GM19438 (cell line): ENCODE results near the gene PDZD8.
"Not testable (repeated sequence)": the region's sequence is repeated elsewhere in the genome, so short reads cannot be mapped to it uniquely, and the experiment has no call there.

ENCODE experiments used
- ATAC-seq: cut with Tn5 transposase; IDR thresholded peaks from one replicate; pipeline ENCODE4 v1.9.1; 2021; ENCODE audit warnings: low read depth; ENCODE audit not compliant: unreplicated experiment

Gene PDZD8

DNA sequence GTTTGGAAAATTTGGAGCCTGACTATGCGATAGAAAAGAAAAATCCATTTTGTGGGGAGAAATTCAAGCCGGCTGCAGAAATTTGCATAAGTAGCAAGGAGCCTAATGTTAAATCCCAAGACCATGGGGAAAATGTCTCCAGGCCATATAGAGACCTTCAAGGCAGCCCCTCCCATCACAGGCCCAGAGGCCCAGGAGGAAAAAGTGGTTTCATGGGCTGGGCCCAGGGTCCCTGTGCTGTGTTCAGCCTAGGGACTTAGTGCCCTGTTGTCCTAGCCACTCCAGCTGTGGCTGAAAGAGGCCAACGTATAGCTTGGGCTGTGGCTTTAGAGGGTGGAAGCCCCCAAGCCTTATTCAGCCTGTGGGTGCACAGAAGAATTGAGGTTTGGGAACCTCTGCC, 71.8 kb downstream of the PDZD8 start:
- not testable (repeated sequence) for ATAC-seq

DNA sequence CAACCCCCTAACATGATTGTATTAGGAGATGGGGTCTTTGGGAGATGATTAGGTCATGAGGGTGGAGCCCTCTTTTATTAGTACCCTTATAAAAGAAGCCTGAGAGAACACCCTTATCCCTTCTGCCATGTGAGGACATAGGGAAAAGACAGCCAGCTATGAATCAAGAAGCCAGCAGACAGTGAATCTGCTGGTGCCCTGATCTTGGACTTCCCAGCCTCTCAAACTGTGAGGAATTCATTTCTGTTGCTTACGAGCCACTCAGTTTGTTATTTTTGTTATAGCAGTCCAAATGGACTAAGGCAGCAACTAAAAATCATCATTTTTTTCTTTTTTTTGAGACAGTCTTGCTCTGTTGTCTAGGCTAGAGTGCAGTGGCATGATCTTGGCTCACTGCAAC, 74.6 kb downstream of the PDZD8 start:
- no peak for ATAC-seq

DNA sequence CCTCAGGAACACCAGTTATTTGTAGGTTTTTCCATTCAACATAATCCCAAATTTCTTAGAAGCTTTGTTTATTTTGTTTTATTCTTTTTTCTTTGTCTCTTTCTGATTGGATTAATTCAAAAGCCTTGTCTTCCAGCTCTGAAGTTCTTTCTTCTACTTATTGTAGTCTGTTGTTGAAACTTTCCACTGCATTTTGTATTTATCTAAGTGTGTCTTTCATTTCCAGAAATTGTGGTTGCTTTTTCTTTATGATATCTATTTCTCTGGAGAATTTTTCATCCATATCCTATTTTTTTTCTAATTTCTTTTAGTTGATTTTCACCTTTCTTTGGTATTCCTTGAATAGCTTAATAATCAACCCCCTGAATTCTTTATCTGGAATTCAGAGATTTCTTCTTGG, 75.8 kb downstream of the PDZD8 start:
- no peak for ATAC-seq

DNA sequence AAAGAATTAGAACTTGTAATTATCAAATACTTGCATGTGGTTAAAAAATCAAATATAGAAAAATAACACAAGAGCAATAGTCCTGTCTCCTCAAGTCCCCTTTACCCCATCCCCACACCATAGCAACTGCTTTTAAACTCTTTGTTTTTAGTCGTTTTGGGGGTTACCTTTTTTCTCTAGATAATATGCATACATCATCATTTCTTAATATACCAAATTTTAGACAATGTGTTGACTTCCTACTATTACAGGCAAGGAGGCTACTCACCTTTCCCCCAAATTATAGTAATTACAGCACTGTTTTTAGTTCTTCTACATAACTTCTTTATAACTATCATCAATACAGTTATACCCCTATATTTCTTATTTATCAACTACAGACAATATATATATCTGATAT, 77.0 kb downstream of the PDZD8 start:
- no peak for ATAC-seq

DNA sequence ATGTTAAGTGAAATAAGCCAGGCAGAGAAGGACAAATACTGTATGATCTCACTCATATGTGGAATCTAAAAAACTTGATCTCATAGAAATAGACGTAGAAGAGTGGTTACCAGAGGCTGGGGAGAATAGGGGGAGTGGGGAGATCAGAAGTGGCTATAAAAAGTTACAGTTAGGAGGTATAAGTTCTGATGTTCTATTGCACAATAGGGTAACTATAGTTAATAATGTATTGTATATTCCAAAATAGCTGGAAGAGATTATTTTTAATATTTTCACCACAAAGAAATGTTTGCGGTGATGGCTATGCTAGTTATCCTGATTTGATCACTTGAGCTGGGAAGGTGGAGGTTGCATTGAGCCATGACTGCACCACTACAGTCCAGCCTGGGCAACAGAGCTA, 80.5 kb downstream of the PDZD8 start:
- no peak for ATAC-seq

DNA sequence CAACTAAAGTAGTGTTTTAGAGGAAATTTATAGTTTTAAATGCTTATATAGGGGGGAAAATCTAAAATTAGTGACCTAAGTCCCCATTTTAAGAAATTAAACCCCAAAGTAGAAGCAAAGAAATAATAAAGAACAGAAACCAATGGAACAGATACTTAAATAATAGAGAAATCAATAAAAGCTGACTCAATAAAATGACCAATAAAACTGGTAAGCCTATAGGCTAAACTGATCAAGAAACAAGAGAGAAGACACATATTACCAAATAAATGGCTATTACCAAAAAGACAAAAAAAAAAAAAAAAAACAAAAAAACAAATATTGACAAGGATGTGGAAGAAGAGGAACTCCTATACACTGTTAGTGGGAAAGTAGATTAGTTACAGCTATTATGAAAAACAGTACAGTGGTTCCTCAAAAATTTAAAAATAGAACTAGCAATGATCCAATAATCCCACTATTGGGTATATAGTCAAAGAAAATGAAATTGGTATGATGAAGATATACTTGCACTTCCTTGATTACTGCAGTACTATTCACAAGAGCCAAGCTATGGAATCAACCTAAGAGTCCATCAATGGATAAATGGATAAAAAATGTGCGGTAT, 81.1 kb downstream of the PDZD8 start:
- ATAC-seq: no peak

DNA sequence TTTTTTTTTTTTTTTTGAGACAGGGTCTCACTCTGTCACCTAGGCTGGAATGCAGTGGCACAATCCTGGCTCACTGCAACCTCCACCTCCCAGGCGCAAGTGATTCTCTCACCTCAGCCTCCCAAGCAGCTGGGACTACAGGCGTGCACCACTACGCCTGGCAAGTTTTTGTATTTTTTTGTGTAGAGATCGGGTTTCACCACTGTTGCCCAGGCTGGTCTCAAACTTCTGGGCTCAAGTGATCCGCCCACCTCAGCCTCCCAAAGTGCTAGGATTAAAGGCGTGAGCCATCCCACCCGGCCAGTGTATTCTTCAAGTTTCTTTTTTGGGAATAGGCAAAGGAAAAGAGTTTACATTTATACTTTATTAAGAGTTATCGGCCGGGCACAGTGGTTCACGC, 84.4 kb downstream of the PDZD8 start:
- ATAC-seq: not testable (repeated sequence)

DNA sequence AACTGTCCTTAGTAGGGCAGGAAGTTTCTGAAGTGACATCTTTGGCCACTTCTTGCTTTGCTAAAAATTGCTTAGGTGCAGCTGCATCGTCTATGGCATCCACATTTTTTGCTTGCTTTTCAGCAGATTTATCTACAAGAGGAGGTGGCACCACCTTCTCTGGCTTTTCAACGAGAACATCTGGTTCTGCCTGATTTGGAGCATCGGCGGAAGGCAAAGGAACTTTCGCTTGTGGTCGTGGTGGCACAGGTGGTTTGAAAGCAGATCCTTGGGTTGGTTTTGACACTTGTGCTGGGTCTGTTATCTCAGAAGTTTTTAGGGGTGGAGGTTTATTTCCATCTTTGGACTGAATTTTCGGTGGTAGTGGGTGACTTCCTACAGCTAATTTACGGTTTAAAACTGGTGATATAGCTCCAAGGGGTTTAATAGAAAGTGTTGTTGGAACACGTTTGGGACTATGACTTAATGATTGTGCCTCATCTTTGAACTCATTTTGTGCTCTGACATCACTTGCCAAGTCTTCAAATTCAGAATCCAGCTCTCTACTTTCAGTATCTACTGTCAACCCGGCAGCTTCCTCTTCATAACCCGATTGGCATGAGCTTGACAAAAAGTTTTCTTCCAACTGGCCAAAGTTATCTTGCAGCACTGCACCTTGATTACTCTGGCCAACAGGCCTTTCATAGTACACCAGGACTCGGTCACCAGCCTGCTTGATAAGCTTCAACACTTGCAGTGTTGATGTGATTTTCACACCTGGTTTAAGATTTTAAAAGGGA, 90.3 kb downstream of the PDZD8 start:
- no peak for ATAC-seq

DNA sequence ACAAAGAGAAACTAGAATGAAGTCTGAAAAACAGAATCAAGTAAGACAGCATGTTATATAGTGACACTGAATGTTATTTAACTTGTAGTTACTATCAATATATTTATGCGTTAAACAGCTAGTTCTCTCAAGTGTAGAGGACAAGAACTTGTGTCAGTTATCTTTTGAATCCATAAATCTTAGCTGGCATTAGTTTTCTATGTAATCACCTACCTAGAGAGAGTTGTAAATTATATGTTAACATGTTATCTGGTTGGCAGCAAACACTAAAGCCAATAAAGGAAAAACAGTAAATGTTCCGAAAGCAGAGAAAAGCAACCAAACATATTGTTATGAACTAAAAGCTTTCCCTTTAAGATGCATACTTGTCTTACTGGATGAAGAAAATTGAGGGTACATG, 97.6 kb downstream of the PDZD8 start:
- no peak for ATAC-seq

DNA sequence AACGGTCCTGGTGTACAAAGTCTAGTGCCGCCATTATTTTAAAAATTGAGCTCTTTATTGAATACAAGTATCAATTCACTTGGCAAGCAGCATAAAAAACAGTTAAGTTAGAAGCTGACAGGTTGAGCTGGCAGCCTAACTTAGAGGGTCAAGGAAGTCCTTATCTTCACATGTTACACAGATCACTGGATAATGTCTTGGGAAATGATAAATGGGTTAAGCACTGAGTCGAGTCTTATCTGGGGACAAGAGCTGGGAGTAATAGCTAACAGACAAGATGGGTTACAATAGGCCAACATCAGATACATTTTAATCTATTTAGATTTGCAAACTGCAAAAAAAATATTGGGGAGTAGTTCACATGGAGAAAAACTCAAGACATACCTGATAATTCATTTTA, 100.1 kb downstream of the PDZD8 start:
- ATAC-seq: no peak

DNA sequence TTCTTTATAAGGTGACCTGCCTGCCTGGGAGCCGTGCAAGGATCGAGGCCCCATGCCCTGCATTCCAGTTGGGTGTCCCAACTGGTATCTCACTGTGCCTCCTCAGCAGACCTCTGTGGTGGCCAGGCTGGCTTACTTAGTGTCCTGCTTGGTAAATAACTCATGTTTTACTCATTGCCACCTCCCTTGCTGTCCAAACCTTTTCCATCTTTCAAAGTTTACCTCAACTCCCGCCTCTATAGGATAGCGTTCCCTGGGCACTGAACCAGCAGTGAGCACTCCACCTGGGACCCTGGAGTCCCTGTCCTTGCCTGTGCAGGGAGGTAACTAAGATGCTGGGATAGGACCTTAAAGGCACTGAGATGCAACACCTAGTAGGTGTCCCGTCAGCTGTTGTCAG, 100.7 kb downstream of the PDZD8 start:
- ATAC-seq: no peak

DNA sequence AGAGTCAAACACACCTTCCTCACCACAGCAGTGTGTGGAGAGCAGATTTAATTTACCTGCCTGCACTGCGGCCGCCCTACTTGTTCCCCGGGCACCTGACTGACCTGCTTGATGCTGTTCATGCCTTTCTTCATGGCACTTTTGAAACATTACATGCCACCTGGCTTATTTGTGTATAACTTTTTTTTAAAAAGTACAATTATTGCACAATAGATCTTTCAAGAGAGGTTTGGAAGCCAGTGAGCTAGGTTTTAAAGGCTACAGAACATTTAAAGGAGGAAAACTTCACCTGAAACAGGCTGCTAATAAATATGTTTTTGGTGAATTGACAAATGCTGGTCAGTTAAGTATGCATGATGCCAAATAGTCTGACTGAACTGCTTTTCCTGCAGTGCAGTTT, 101.3 kb downstream of the PDZD8 start:
- ATAC-seq: no peak

DNA sequence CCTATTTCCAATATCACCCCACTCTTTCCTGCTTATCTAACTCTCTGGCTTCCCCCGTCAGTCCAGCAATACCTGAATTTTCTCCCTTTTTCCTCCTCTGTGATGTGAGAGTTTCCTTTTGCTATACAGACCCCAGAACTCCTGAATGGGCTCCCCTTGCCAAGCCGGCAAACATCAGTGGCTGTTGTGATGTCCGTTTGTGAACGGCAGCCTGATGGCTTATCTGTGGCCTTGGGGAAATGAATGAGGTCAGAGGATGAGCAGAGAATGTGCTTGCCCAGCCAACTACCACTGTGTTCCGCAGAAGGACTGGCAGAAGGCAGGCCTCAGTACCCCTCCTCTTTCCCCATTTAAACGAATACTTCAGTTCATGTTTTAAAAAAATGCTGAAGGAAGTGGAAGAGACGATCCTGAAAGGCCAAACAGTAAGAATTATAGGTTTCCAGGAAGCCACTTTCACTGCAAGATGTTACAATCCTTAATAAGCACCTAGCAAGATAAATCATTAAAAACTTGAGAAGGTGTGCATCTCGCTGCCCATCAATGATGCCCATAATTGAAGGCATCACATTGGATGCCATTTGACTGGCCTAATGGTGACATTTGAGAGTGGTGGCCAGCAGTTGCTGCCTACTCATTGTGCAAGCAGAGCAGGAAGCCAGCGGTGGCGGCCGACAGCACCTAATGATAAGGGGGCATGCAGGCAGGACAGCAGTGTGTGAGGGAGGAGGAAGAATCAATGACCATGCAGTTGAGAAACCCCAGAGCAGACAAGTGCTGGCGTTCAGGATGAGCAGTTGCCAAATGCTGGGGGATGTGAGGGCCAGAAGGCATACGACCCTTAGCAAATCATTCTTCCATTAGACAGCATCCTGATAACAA, 102.8 kb downstream of the PDZD8 start:
- no peak for ATAC-seq

DNA sequence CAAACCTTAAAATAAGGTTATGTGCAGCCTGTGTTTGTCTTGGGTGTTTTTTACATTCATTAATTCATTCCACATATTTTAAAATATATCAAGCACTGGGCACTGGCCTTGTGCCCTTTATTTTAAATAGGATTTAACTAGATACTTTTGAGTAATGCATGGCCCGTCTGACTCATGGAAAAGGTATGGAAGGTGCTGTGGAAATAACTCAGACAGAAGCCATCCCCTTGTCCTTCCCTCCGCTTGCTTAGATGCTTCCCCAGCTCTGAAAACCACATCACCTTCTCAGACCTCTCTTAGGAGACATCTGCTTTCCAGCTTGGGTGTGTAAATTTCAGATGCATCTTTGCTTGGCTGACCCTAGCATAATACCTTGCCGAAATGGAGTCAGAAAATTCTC, 103.8 kb downstream of the PDZD8 start:
- ATAC-seq: no peak

DNA sequence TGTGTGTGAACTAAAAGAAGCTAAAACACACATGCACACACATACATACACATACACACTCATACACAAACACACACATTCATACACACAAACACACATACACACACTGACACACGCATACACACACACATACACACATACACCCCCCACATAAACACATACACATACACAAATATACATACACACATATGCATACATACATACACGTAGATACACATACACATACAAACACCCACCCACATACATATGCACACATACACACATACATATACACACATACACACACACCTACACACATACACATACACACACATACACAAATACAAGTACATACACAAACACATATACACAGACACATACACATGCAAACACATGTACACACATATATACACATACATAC, 106.3 kb downstream of the PDZD8 start:
- no peak for ATAC-seq

DNA sequence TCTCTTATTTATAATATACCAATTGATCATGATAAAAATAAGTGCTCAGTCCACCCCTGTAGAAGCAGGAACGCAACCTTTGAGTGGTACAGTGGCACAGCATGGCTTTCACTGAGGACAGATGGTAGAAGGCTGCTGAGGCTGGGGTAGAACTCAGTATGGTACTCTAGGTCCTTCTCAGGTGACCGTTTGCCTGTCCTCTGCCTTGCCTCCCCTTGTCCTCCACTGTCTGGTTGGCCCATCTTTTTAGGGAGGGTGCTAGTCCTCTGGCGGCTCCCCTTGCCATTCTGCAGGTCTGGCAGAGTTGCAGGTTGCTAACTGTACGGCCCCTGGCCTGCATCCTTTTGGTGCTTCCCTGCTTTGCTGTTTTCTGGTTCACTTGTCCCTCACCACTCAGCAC, 107.0 kb downstream of the PDZD8 start:
- ATAC-seq: no peak

DNA sequence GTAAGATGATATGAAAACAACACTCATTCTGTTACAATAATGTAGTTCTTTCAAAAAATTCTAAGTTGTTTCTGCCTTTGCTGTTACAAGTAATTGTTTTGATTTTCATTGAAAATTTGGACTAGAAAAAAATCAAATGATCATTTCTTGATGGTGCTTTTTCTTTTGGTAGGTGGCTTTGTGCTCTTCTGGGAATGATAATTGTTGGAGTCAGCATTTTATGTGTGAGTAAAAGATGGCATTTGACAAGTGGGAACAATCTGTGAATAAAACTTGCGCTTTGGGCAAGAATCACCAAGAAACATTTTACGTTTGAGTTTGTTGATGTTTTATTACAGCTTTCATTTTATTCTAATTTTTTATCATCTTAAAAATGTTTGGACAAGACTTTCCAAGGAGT, 108.4 kb downstream of the PDZD8 start:
- ATAC-seq: no peak

DNA sequence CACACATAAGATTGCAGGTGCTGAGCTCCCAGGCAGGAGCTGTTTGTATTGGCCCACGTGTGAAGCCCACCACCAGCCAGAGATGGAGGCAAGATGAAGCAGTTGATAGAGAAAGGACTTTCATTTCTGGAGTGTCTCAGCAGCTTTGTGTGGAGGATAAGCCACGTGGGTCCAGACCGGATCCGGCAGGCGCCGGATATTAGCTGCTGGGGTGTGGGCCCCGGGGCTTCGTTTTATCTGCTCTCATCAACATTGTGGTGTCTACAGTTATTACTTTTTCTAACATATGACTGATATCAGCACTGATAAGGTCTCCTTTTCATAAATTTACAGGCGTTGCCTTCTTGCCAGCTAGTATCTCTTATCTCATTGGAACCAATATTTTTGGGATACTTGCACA, 108.8 kb downstream of the PDZD8 start:
- no peak for ATAC-seq

DNA sequence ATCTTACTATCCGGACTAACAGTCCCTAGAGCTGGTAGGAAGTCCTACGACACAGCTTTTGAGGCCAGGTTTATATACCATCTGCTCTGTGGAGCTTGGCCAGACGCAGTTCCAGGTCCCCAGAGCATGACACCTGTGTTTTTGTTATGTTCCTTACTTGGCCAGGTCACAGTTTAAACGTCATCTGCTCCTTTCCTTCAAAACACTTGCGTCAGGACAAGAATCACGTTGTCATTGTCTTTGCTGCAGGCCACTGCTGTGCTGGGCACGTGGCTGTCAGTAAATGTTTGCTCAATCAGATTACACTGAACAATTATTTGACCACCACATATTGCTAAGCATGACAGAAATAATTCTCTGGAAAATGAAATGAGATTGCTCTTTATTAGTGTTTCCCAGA, 110.5 kb downstream of the PDZD8 start:
- no peak for ATAC-seq

DNA sequence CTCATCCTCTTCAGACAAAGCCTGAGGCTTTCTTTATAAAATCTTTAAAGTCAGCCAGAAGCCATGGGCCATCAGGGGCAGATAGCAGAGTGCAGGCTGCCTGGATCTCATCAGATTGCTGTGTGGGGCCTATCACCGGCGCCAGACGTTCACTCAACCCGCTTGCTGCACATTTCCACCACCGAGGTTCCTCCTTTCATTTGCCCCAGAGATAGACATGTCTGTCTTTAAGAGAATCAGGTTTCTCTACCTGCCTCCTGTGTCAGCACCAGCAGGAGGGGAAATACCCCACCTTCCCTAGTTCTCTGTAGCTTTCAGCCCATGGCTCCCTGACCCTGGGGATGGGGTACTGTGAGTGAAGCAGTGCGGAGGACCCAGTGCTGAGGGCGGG, 112.3 kb downstream of the PDZD8 start:
- no peak for ATAC-seq

DNA sequence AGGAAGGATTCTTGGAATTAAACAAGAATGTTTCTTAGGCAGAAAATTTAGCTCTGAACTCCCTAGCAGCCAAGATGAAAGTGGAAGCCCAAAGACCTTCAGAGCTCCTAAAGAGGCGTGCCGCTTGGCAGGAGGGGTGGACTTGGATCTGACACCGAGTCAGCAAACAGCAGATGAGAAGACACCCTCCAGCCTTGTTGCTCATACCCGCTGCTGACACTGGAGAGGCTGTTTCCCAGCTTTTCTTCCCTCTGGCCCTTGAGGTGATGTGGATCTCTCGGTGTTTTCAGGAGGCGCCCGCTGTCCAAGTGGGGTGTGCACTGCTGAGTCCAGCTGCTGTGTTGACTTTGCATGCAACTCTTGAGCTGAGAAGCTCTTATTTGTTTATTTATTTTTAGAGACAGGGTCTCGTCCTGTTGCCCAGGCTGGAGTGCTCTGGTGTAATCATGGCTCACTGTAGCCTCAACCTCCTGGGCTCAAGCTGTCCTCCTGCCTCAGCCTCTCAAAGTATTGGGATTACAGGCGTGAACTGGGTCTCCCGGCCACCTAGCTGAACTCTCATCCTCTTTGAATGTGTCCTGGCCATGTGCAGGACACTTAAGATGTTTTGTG, 112.8 kb downstream of the PDZD8 start:
- ATAC-seq: no peak
